ENCODE results near the gene FBXL19. TPM values are rescaled to one million over a fixed set of nuclear protein-coding genes. Genes with fewer than 3 reads are reported as not detected.

Gene FBXL19
- total and polyA plus RNA-seq, 2 of the 13 experiments (the other 11 are each of a cell fraction or from before 2014, with no cell fraction given), result 6.0 to 13.7 TPM

DNA sequence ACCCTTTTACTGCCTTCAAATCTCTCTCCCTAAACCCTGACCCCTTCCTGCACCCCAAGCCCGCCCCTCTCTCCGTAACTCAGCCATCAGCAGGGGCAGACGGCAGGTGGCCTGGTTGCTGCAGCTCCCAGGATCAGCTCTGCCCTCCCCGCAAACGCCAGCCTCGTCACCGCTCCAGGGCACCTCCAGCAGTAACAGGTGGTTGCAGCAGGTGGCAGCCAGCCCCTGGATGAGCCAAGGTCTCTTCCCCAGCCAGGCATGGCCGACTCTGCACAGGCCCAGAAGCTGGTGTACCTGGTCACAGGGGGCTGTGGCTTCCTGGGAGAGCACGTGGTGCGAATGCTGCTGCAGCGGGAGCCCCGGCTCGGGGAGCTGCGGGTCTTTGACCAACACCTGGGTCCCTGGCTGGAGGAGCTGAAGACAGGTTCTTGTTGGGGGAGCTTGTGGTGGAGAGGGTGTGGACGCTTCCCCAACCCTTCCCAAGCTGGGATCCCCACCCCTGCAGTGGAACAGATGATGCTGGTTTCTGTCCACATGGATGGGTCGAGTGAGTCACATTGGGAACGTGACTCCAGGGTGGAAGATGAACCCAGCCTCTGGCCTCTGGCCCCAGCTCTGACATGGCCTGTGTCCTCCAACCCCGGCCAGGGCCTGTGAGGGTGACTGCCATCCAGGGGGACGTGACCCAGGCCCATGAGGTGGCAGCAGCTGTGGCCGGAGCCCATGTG, 62.2 kb downstream of the FBXL19 start:
- peak; percentile 88 for ATAC-seq
- H2AFZ ChIP-seq (ENCODE audit: low read length), result no peak overlapping the region
- intact Hi-C loops (cut with micrococcal nuclease; ENCODE audit: unreplicated experiment), result loop anchor here (1.0 to 10.0 kb wide), 7 partner anchors 11 to 879 kb away; no protein-coding TSS in a partner anchor
- no peaks in the 10 kb centered on the region for H3K27me3 ChIP-seq (ENCODE audit: control insufficient read depth in 1 of 2, insufficient read depth in 2 of 2, low read length in 2 of 2)
- WGBS (ENCODE audit: low lambda C conversion rate), result 5% methylated on average over 14 of the region's 20 CpGs
- ChIA-PET CTCF (ENCODE audit: low intra/inter-chr PET ratio, low total read pairs) (interaction anchor here (0.7 to 2.5 kb wide), 13 partner anchors 16 to 883 kb away, joined by 3 to 29 read pairs (median 5); partner anchors contain the start of genes STX1B, STX4, VKORC1 and ZNF646), POLR2A (interaction anchor here (0.6 to 3.7 kb wide), 29 partner anchors 10 to 887 kb away, joined by 3 to 81 read pairs (median 4); partner anchors contain the start of genes FUS, KAT8, PHKG2 and STX4)
- TSS peak; percentile 25 for BruUV-seq (replicated peaks)
- FAIRE-seq, result peak; percentile 74
- peak overlapping the region; percentile 52 for H3K9ac ChIP-seq (ENCODE audit: insufficient read depth, low read depth, low read length)
- peak overlapping the region; percentile 49 for H3K27ac ChIP-seq (ENCODE audit: extremely low read length, insufficient read depth, low read length)
- H3K9me3 ChIP-seq (ENCODE audit: low read length), result no peaks in the 10 kb centered on the region
- peak; percentile 86 for DNase-seq (ENCODE audit: low spot score)
- in situ Hi-C loops (cut with HindIII; ENCODE audit: extremely low pct_ligation_motif_present, low pct_unique_long_range_greater_than_20kb), result loop anchor here (5.0 to 25.0 kb wide), 2 partner anchors 87 to 727 kb away; partner anchors contain the start of genes ZNF646 and ZNF668
- peaks cover 7 to 36% of the 10 kb centered on the region in 2 experiments; a peak in 4 of 5 replicates for H3K36me3 ChIP-seq (replicated peaks in 1 of 2; ENCODE audit: control insufficient read depth in 1 of 2, insufficient read depth in 2 of 2, low read length in 2 of 2)
- H3K4me1 ChIP-seq (ENCODE audit: insufficient read depth, low read length), result peaks cover 20% of the 10 kb centered on the region
- peak overlapping the region; percentile 41 to 72 (median 54) for H3K4me3 ChIP-seq (replicated peaks in 1 of 3; ENCODE audit: insufficient read depth in 1 of 3, low read depth in 2 of 3, low read length in 3 of 3)
- H3K4me2 ChIP-seq (ENCODE audit: low read depth, low read length), result peak overlapping the region; percentile 88
- H3K79me2 ChIP-seq (ENCODE audit: insufficient read depth, low read length), result no peaks in the 10 kb centered on the region
- H4K20me1 ChIP-seq (ENCODE audit: insufficient read depth, low read length), result no peaks in the 10 kb centered on the region
- peak; percentile 83; the same call in 1 of the 2 replicates for TF ChIP-seq ZBTB3 (CRISPR knock-in tag; IDR thresholded peaks at IDR 0.05; ENCODE audit: borderline replicate concordance, low read depth)
- TF ChIP-seq PPARG (CRISPR knock-in tag; conservative IDR thresholded peaks at IDR 0.05), result no peak; the same call in 1 of the 2 replicates
- peak; percentile 73; the same call in 1 of the 2 replicates for TF ChIP-seq ZNF333 (CRISPR knock-in tag; IDR thresholded peaks at IDR 0.05; ENCODE audit: borderline replicate concordance)
- TF ChIP-seq SOX6 (IDR thresholded peaks at IDR 0.05), result no peak
- TF ChIP-seq SOX6 (CRISPR knock-in tag; IDR thresholded peaks at IDR 0.05), result no peak; the same call in 1 of the 2 replicates
- peak; percentile 60 for TF ChIP-seq KDM3A (CRISPR knock-in tag; IDR thresholded peaks at IDR 0.05; ENCODE audit: low read depth)
- TF ChIP-seq ZKSCAN1 (IDR thresholded peaks at IDR 0.05; ENCODE audit: low read length), result no peak; the same call in 1 of the 2 replicates
- no peak for TF ChIP-seq PLRG1 (conservative IDR thresholded peaks at IDR 0.05)
- TF ChIP-seq, protein P1, sequence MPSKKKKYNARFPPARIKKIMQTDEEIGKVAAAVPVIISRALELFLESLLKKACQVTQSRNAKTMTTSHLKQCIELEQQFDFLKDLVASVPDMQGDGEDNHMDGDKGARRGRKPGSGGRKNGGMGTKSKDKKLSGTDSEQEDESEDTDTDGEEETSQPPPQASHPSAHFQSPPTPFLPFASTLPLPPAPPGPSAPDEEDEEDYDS (CRISPR knock-in tag; IDR thresholded peaks at IDR 0.05), result peak; percentile 42; the same call in 1 of the 2 replicates
- TF ChIP-seq YY1 (IDR thresholded peaks at IDR 0.05; ENCODE audit: insufficient read depth, insufficient replicate concordance, low read depth, low read length), result peak; percentile 88
- peak; percentile 67; the same call in 1 of the 2 replicates for TF ChIP-seq JUN (CRISPR knock-in tag; IDR thresholded peaks at IDR 0.05)
- TF ChIP-seq, protein P2, sequence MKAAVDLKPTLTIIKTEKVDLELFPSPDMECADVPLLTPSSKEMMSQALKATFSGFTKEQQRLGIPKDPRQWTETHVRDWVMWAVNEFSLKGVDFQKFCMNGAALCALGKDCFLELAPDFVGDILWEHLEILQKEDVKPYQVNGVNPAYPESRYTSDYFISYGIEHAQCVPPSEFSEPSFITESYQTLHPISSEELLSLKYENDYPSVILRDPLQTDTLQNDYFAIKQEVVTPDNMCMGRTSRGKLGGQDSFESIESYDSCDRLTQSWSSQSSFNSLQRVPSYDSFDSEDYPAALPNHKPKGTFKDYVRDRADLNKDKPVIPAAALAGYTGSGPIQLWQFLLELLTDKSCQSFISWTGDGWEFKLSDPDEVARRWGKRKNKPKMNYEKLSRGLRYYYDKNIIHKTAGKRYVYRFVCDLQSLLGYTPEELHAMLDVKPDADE (CRISPR knock-in tag; IDR thresholded peaks at IDR 0.05), result no peak
- TF ChIP-seq, protein P3, sequence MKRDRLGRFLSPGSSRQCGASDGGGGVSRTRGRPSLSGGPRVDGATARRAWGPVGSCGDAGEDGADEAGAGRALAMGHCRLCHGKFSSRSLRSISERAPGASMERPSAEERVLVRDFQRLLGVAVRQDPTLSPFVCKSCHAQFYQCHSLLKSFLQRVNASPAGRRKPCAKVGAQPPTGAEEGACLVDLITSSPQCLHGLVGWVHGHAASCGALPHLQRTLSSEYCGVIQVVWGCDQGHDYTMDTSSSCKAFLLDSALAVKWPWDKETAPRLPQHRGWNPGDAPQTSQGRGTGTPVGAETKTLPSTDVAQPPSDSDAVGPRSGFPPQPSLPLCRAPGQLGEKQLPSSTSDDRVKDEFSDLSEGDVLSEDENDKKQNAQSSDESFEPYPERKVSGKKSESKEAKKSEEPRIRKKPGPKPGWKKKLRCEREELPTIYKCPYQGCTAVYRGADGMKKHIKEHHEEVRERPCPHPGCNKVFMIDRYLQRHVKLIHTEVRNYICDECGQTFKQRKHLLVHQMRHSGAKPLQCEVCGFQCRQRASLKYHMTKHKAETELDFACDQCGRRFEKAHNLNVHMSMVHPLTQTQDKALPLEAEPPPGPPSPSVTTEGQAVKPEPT (CRISPR knock-in tag; IDR thresholded peaks at IDR 0.05; ENCODE audit: low read depth), result peak; percentile 36; the same call in 1 of the 2 replicates
- TF ChIP-seq GPN1 (CRISPR knock-in tag; IDR thresholded peaks at IDR 0.05; ENCODE audit: borderline replicate concordance), result no peak
- TF ChIP-seq NKX3-1 (CRISPR knock-in tag; IDR thresholded peaks at IDR 0.05), result no peak
- no peak for TF ChIP-seq MBNL3 (CRISPR knock-in tag; conservative IDR thresholded peaks at IDR 0.05)
- TF ChIP-seq ZNF556 (CRISPR knock-in tag; IDR thresholded peaks at IDR 0.05; ENCODE audit: borderline replicate concordance), result peak; percentile 77; the same call in 1 of the 2 replicates
- TF ChIP-seq ZNF101 (CRISPR knock-in tag; IDR thresholded peaks at IDR 0.05; ENCODE audit: borderline replicate concordance, low read depth), result 0 out of 2 replicates have a peak, but pooled peaks have one; percentile 45
- no peak for TF ChIP-seq ZNF30 (CRISPR knock-in tag; IDR thresholded peaks at IDR 0.05)

Measured in HepG2 (cell line).